Heart left ventricle (tissue), 16 donors: ENCODE results near the gene SLC9C2. TPM values are rescaled to one million over a fixed set of nuclear protein-coding genes. Genes with fewer than 3 reads are reported as not detected.

Source experiments
- ATAC-seq, 4 donors: fragments of 200-7000 bp; cut with Tn5 transposase; one replicate each; pipeline ENCODE4 v1.9.1; 2020 to 2022; ENCODE audit warnings: moderate library complexity in 4 of 4, mild to moderate bottlenecking in 3 of 4, moderate number of reproducible peaks in 1 of 4
- DNase-seq, 5 donors: peaks; one replicate each; pipeline ENCODE4 v3.0.0-alpha.2; 2020
- H3K27ac ChIP-seq, 12 donors: fragments of 200-600 bp; sonication (generic) in 4 of 12; one replicate each; pipeline versions ENCODE4 v1.5.0 to v1.8.0; 2016 to 2022; ENCODE audit warnings: mild to moderate bottlenecking in 2 of 12
- H3K27me3 ChIP-seq, 9 donors: fragments of 200-600 bp; sonication (generic) in 2 of 9; one replicate each; pipeline versions ENCODE4 v1.5.1 to v1.8.0; 2016 to 2022; ENCODE audit warnings: mild to moderate bottlenecking in 3 of 9
- H3K36me3 ChIP-seq, 9 donors: fragments of 200-600 bp; sonication (generic) in 2 of 9; one replicate each; pipeline versions ENCODE4 v1.5.0 to v1.8.0; 2018 to 2022; ENCODE audit warnings: mild to moderate bottlenecking in 2 of 9
- H3K4me1 ChIP-seq, 12 donors: fragments of 200-600 bp; sonication (generic) in 4 of 12; one replicate each; pipeline versions ENCODE4 v1.5.0 to v1.8.0; 2016 to 2022; ENCODE audit warnings: mild to moderate bottlenecking in 3 of 12
- H3K4me3 ChIP-seq, 12 donors: fragments of 200-600 bp; sonication (generic) in 4 of 12; one replicate each; pipeline versions ENCODE4 v1.5.0 to v1.8.0; 2017 to 2022; ENCODE audit warnings: mild to moderate bottlenecking in 9 of 12, moderate library complexity in 4 of 12
- H3K9me3 ChIP-seq, 12 donors: fragments of 200-600 bp; sonication (generic) in 4 of 12; one replicate each; pipeline versions ENCODE4 v1.5.0 to v1.8.0; 2016 to 2022; ENCODE audit warnings: mild to moderate bottlenecking in 1 of 12
- POLR2A ChIP-seq, 2 donors: fragments of 450-650 bp; IDR thresholded peaks; one replicate each; pipeline ENCODE4 v1.6.1; 2017; ENCODE audit warnings: antibody characterized with exemption in 2 of 2, mild to moderate bottlenecking in 2 of 2, moderate library complexity in 2 of 2
- WGBS, 4 donors: extraction: QIAGEN DNeasy Blood & Tissue Kit in 2 of 4; methylation state at CpG; one replicate each; pipeline versions ENCODE4 v1.1.5 to v1.1.7; 2013 to 2018; 5-methylcytosine and 5-hydroxymethylcytosine counted together
- intact Hi-C, 10 donors: fragments of 100-400 bp; cut with DNase I; formaldehyde crosslinking; loops; one replicate each; pipeline versions ENCODE4 v1.11.1 to v1.14.2; 2022
- polyA plus RNA-seq, 2 donors: library from polyadenylated mRNA; stranded (reverse); fragments of 200-250 nt; gene quantifications; one replicate each; pipeline ENCODE4 v1.2.3, GENCODE V29; 2013
- total RNA-seq, 9 donors: library from RNA; depleted of rRNA in 2 of 9; stranded (reverse); fragments of >200 nt in 2 of 9; fragmentation: NEBNext Ultra II Directional in 3 of 9; extraction: Animal tissue kit (Norgen Biotek cat#: 25700) in 3 of 9; gene quantifications; one replicate each; pipeline versions ENCODE4 v1.1.0 to v1.2.4, GENCODE V29; 2016 to 2023
- TF ChIP-seq, protein P1 (sequence below), 12 donors: fragments of 200-600 bp; sonication (generic) in 4 of 12; IDR thresholded peaks; one replicate each; pipeline versions ENCODE4 v1.5.0 to v1.8.0; 2018 to 2022; ENCODE audit warnings: antibody characterized with exemption in 12 of 12, mild to moderate bottlenecking in 5 of 12
- donor health status: ischemic (EF 13 %, LVEDD 7.1; RV severe dilation, severe dysfunction).
- donor health status: healthy with polysubstance abuse.
- donor health status: DM: no; HTN: yes; CAD: no.
- donor health status: DM: no; HTN: no; CAD: no.
- donor health status: ischemic (EF 25% LVEDD 6.9; RV normal size, moderate dysfunction).
- donor health status: ischemic (EF 25% LVEDD 5.7; RV mildly dilated, moderate dysfunction).
- donor health status: healthy.
- donor health status: DM: yes; HTN: yes; CAD: no.
- donor health status: ischemic (EF 35%, LVEDD 5.7; RV mildly dilated, moderate dysfunction).
- donor health status: nonischemic (EF 11% LVEDD 7.7; RV severe dilation, severe dysfunction).
- donor health status: DM: yes; HTN: yes; CAD: no.
- donor health status: PGD.
- donor health status: ischemic (EF 29% LVEDD 5.4; RV normal size, mild dysfunction).
- donor health status: nonischemic (EF 23%, LVEDD 6.1; RV moderate dilation, normal function).

Gene SLC9C2
- total and polyA plus RNA-seq, 11 donors, result 0.09 to 1.8 (median 0.17) TPM; not detected in 8

DNA sequence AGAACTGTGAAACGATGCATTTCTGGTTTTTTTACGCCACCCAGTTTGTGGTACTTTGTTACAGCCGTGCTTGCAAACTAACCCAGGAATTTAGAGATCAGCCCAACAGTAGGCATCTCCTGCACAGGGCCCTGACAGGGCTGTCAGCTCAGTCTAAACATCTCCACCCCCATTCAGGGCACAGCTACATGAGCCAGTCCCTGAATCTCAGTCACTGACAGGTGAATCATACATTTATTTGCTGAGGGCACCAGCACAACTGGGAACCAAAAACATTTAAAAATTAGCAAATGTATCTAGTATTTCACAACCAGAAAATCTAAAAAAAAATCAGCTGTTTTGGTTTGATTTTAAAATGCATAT is 95.0 kb downstream of the SLC9C2 start:
- intact Hi-C loops, result no loop called here
- Histone ChIP-seq H3K27ac (no peak overlapping the region), H3K4me1 (no peaks in the 10 kb centered on the region), H3K27me3 (no peaks in the 10 kb centered on the region), H3K9me3 (no peaks in the 10 kb centered on the region), H3K36me3 (no peaks in the 10 kb centered on the region), H3K4me3 (no peak overlapping the region)
- WGBS, 4 donors, result 80 to 85% (median 82%) methylated on average over 3 of the region's 3 CpGs
- DNase-seq, result no peak
- TF ChIP-seq, protein P1, sequence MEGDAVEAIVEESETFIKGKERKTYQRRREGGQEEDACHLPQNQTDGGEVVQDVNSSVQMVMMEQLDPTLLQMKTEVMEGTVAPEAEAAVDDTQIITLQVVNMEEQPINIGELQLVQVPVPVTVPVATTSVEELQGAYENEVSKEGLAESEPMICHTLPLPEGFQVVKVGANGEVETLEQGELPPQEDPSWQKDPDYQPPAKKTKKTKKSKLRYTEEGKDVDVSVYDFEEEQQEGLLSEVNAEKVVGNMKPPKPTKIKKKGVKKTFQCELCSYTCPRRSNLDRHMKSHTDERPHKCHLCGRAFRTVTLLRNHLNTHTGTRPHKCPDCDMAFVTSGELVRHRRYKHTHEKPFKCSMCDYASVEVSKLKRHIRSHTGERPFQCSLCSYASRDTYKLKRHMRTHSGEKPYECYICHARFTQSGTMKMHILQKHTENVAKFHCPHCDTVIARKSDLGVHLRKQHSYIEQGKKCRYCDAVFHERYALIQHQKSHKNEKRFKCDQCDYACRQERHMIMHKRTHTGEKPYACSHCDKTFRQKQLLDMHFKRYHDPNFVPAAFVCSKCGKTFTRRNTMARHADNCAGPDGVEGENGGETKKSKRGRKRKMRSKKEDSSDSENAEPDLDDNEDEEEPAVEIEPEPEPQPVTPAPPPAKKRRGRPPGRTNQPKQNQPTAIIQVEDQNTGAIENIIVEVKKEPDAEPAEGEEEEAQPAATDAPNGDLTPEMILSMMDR (IDR thresholded peaks at IDR 0.05), result no peak
- TF ChIP-seq POLR2A (IDR thresholded peaks at IDR 0.05), result no peak
- no peak for ATAC-seq

DNA sequence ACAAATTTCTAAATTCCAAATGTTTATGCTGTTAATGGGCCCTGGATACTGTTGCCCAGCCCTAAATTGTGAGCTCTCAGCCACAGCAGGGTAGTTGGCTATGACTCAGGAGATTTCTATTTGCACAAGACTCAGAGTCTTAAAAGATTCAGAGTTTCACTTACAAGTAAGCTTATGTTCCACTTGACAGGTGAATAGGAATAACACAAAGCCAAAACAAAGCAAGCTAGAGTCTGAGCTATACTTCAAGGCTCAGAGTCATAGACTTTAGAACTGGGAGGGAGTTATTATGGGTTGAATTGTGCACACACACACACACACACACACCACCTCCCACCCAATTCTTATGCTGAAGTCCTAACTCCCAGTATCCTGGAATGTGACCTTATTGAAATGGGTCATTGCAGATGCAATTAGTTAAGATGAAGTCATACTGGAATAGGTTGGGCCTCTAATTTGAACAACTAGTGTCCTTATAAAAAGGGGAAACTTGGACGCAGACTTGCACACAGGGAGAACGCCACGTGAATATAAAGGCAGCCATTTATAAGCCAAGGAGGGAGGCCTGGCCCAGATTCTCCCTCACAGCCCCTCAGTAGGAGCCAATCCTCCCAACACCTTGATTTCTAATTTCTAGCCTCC is 95.5 kb downstream of the SLC9C2 start:
- TF ChIP-seq POLR2A (IDR thresholded peaks at IDR 0.05), result no peak
- TF ChIP-seq, protein P1 (IDR thresholded peaks at IDR 0.05), result no peak
- no peaks in the 10 kb centered on the region for H3K4me1 ChIP-seq
- no peaks in the 10 kb centered on the region for H3K9me3 ChIP-seq
- no peak overlapping the region for H3K27ac ChIP-seq
- no peaks in the 10 kb centered on the region for H3K27me3 ChIP-seq
- no peak for DNase-seq
- 72 to 83% (median 78%) methylated on average over 3 of the region's 3 CpGs for WGBS, 4 donors
- no peak overlapping the region for H3K4me3 ChIP-seq
- no peaks in the 10 kb centered on the region for H3K36me3 ChIP-seq
- ATAC-seq, result no peak
- intact Hi-C loops, result no loop called here

DNA sequence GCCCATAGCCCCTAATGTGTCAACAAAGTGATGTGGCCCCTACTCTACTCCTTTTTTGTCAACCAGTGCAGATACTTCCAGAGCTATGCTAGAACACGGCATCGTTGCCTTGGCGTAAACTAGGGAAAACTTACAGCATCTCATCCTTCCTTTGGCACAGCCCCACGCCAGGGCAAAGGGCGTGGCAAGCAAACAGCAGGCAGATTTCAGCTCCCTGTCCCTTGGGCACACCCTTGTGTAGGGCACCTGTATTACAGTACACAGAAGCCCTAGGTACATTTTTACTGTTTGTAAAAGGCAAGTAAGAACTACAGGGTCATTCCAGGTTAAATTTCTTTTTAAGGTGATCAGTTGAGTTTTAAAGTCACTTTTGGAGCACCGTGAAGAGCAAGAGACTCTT is 96.4 kb downstream of the SLC9C2 start:
- no peaks in the 10 kb centered on the region for H3K27me3 ChIP-seq
- 84 to 87% (median 86%) methylated on average over 5 to 6 of the region's 6 CpGs for WGBS, 4 donors
- H3K9me3 ChIP-seq, result no peaks in the 10 kb centered on the region
- intact Hi-C loops, result no loop called here
- no peak overlapping the region for H3K4me3 ChIP-seq
- no peak overlapping the region for H3K27ac ChIP-seq
- TF ChIP-seq, protein P1 (IDR thresholded peaks at IDR 0.05), result no peak
- no peak for TF ChIP-seq POLR2A (IDR thresholded peaks at IDR 0.05)
- DNase-seq (no peak), ATAC-seq (no peak)
- H3K36me3 ChIP-seq, result no peaks in the 10 kb centered on the region
- H3K4me1 ChIP-seq, result no peaks in the 10 kb centered on the region

DNA sequence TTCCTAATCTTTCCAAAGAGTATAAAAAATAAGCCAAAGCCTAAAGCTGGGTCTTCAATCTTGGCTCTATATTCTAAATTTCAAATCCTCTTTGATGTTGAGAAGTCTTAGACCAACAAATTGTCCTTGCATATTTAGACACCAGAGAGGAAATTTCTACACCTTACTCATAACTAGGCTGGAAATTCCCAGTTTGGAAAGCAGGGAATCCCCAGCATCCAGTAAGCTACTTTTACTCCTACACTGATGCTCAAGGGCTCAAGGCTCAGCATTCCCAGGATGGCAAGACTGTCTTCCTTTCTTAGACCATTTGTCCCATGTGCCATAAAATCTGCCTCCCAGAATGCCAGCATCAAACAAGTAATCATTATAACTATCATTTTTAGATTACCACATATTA is 97.5 kb downstream of the SLC9C2 start:
- intact Hi-C loops, result no loop called here
- H3K4me1 ChIP-seq, result no peaks in the 10 kb centered on the region
- DNase-seq (no peak), ATAC-seq (no peak)
- H3K4me3 ChIP-seq, result no peak overlapping the region
- no peak overlapping the region for H3K27ac ChIP-seq
- no peaks in the 10 kb centered on the region for H3K9me3 ChIP-seq
- TF ChIP-seq POLR2A (IDR thresholded peaks at IDR 0.05), result no peak
- TF ChIP-seq, protein P1 (IDR thresholded peaks at IDR 0.05), result no peak
- H3K27me3 ChIP-seq, result no peaks in the 10 kb centered on the region
- H3K36me3 ChIP-seq, result no peaks in the 10 kb centered on the region
